Osteoblast (primary cell): ENCODE measurements around the gene ABCC4. TPM values are rescaled to one million over a fixed set of nuclear protein-coding genes. Genes with fewer than 3 reads are reported as not detected.

Experiments
- DNase-seq: peaks from one replicate; pipeline ENCODE4 v3.0.0; 2011; ENCODE audit warnings: low spot score, mixed read lengths; ENCODE audit not compliant: insufficient read length; ENCODE audit errors: missing footprints
- H2AFZ ChIP-seq: 2 replicates; pipeline ENCODE4 v1.6.0; 2011; ENCODE audit warnings: mild to moderate bottlenecking, low read length
- H3K27ac ChIP-seq: 2 replicates; pipeline ENCODE4 v1.5.1; 2011; ENCODE audit warnings: mild to moderate bottlenecking, low read depth, low read length, moderate library complexity
- H3K27me3 ChIP-seq: 2 replicates; pipeline ENCODE4 v1.6.0; 2012; ENCODE audit warnings: mild to moderate bottlenecking, control low read depth, inconsistent platforms, low read length, moderate library complexity; ENCODE audit not compliant: insufficient read depth
- H3K36me3 ChIP-seq: 2 replicates; pipeline ENCODE4 v1.5.1; 2011; ENCODE audit warnings: mild to moderate bottlenecking, low read length, control low read depth, moderate library complexity; ENCODE audit not compliant: insufficient read depth
- H3K4me1 ChIP-seq: 2 replicates; pipeline ENCODE4 v1.5.1; 2011; ENCODE audit warnings: mild to moderate bottlenecking, low read length, control low read depth, moderate library complexity; ENCODE audit not compliant: insufficient read depth
- H3K4me2 ChIP-seq: 2 replicates; pipeline ENCODE4 v1.6.0; 2011; ENCODE audit warnings: mild to moderate bottlenecking, low read length; ENCODE audit not compliant: insufficient read depth
- H3K4me3 ChIP-seq: fragments of 200-600 bp; sonication (generic); 3 replicates; pipeline ENCODE4 v1.5.1; 2012; ENCODE audit warnings: mild to moderate bottlenecking, low read length, inconsistent platforms; ENCODE audit not compliant: insufficient read depth
- H3K79me2 ChIP-seq: 2 replicates; pipeline ENCODE4 v1.6.0; 2012; ENCODE audit warnings: mild to moderate bottlenecking, low read length, control low read depth, inconsistent platforms; ENCODE audit not compliant: insufficient read depth
- H3K9me3 ChIP-seq: 2 replicates; pipeline ENCODE4 v1.5.1; 2011; ENCODE audit warnings: low read depth, low read length, control low read depth
- H4K20me1 ChIP-seq: 2 replicates; pipeline ENCODE4 v1.6.0; 2012; ENCODE audit warnings: mild to moderate bottlenecking, low read length, control low read depth; ENCODE audit not compliant: insufficient read depth
- total RNA-seq: library from RNA; depleted of rRNA; stranded (reverse); fragments of >200 nt; gene quantifications from 2 replicates; pipeline ENCODE4 v1.2.3, GENCODE V29; 2012
- TF ChIP-seq, protein P1 (sequence below): IDR thresholded peaks from 2 replicates; pipeline ENCODE4 v1.5.1; 2011; ENCODE audit warnings: mild to moderate bottlenecking, low read depth, low read length, moderate library complexity; ENCODE audit errors: extremely low read depth

ABCC4 gene
- total RNA-seq, 1 donor, result 27.5 TPM

DNA sequence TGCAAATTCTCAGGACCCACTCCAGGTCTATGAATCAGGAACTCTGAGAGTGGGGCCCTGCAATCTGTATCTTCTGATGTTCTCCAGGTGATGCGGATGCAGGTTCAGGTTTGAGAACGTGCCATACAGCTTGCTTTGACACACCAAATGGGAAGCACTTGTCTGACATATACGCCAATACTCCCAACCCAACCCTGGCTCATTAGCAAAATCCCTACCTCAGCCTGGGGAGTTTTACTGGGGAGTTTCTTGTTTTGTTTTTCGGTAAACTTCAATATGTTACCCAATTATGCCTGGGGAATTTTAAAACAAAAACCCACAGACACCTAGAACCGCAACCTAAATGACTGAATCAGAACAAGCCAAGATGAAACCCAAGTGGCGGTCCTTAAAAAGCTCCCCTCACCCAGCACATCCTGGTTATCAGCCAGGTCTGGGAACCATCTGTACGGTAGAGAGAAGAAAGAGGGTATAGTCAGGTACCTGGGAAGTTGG is 41.2 kb downstream of the ABCC4 start:
- H3K4me3 ChIP-seq, result no peak overlapping the region
- no peaks in the 10 kb centered on the region for H3K79me2 ChIP-seq
- H3K27me3 ChIP-seq, result no peaks in the 10 kb centered on the region
- no peak overlapping the region for H3K27ac ChIP-seq
- no peak overlapping the region for H3K4me2 ChIP-seq
- peaks cover 9% of the 10 kb centered on the region for H3K4me1 ChIP-seq
- H4K20me1 ChIP-seq, result peaks cover 3% of the 10 kb centered on the region
- H2AFZ ChIP-seq, result no peak overlapping the region
- no peaks in the 10 kb centered on the region for H3K36me3 ChIP-seq
- no peak for DNase-seq
- H3K9me3 ChIP-seq, result no peaks in the 10 kb centered on the region
- TF ChIP-seq, protein P1, sequence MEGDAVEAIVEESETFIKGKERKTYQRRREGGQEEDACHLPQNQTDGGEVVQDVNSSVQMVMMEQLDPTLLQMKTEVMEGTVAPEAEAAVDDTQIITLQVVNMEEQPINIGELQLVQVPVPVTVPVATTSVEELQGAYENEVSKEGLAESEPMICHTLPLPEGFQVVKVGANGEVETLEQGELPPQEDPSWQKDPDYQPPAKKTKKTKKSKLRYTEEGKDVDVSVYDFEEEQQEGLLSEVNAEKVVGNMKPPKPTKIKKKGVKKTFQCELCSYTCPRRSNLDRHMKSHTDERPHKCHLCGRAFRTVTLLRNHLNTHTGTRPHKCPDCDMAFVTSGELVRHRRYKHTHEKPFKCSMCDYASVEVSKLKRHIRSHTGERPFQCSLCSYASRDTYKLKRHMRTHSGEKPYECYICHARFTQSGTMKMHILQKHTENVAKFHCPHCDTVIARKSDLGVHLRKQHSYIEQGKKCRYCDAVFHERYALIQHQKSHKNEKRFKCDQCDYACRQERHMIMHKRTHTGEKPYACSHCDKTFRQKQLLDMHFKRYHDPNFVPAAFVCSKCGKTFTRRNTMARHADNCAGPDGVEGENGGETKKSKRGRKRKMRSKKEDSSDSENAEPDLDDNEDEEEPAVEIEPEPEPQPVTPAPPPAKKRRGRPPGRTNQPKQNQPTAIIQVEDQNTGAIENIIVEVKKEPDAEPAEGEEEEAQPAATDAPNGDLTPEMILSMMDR, result no peak

DNA sequence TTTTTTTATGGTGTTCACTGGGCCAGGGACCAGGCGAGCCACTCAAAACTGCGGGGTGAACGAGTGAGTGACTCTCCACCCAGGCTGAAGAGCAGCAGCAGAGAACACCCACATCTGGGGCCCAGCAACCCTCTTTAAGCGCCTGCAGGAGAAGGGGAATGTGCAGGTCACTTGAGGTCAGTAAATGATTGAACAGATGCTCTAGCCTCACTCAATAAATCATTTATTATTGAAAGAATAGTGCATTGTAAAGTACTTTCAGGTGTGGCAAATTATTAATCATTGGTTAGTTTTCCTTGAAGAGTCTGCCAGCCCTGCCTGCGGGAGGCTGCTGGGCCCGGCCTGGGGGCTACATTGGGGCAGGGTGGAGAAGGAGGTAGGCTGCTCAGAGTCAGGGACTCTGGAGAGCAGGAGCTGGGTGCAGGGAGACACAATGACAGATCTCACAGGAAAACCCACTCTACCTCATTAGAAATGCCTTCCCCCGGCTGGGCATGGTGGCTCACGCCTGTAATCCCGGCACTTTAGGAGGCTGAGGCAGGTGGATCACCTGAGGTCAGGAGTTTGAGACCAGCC is 42.5 kb downstream of the ABCC4 start:
- no peak overlapping the region for H3K4me2 ChIP-seq
- H3K27ac ChIP-seq, result no peak overlapping the region
- peaks cover 18% of the 10 kb centered on the region for H3K4me1 ChIP-seq
- no peak overlapping the region for H3K4me3 ChIP-seq
- no peaks in the 10 kb centered on the region for H3K27me3 ChIP-seq
- no peak for DNase-seq
- TF ChIP-seq, protein P1, result no peak
- no peaks in the 10 kb centered on the region for H3K9me3 ChIP-seq
- no peaks in the 10 kb centered on the region for H3K36me3 ChIP-seq
- H2AFZ ChIP-seq, result no peak overlapping the region
- H4K20me1 ChIP-seq, result peaks cover 3% of the 10 kb centered on the region
- no peaks in the 10 kb centered on the region for H3K79me2 ChIP-seq

DNA sequence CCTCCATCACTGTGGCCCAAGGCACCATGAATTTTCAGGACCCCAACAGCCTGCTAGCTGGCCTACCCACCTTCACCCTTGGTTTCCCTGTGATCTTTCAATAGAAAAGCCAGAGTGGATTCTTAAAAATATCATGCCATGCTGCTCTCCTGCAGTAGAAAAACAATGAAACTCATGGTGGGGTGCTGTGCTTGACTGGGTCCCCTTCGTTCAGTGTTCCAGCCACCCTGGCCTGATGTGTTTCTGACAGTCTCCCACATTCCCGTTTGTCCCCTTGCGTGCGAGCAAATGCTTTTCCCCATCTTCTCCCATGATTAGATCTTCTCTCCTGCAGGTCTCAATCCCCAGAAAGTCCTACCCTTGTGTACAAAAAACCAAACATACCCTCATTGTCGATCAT is 43.2 kb downstream of the ABCC4 start:
- no peaks in the 10 kb centered on the region for H3K36me3 ChIP-seq
- no peak overlapping the region for H2AFZ ChIP-seq
- no peak overlapping the region for H3K4me3 ChIP-seq
- H3K9me3 ChIP-seq, result no peaks in the 10 kb centered on the region
- no peaks in the 10 kb centered on the region for H3K79me2 ChIP-seq
- DNase-seq, result no peak
- no peak overlapping the region for H3K27ac ChIP-seq
- no peaks in the 10 kb centered on the region for H3K27me3 ChIP-seq
- peaks cover 3% of the 10 kb centered on the region for H4K20me1 ChIP-seq
- TF ChIP-seq, protein P1, result no peak
- peaks cover 18% of the 10 kb centered on the region for H3K4me1 ChIP-seq
- H3K4me2 ChIP-seq, result no peak overlapping the region

DNA sequence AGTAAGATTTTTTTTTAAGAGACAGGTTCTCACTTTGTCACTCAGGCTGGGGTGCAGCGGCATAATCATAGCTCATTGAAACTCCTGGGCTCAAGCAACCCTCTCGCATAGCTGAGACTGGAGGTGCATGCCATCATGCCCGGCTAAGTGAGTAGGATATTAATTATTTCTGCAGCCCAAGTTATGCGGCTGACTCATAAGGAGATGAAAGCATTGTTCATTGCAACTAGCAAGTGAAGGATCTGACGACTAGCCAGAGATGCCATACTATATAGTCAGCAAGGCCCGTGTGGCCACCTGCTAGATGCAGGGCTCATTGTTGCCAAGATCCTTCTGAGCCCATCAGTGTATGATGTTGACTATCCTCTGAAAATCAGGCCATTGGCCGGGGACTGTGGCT is 45.2 kb downstream of the ABCC4 start:
- peaks cover 3% of the 10 kb centered on the region for H4K20me1 ChIP-seq
- no peaks in the 10 kb centered on the region for H3K79me2 ChIP-seq
- TF ChIP-seq, protein P1, result no peak
- H2AFZ ChIP-seq, result no peak overlapping the region
- H3K4me1 ChIP-seq, result peaks cover 18% of the 10 kb centered on the region
- no peaks in the 10 kb centered on the region for H3K9me3 ChIP-seq
- H3K36me3 ChIP-seq, result no peaks in the 10 kb centered on the region
- H3K27me3 ChIP-seq, result no peaks in the 10 kb centered on the region
- no peak overlapping the region for H3K27ac ChIP-seq
- no peak overlapping the region for H3K4me3 ChIP-seq
- DNase-seq, result peak; percentile 76
- no peak overlapping the region for H3K4me2 ChIP-seq
